GM18520 (cell line): ENCODE data around the gene ADRA1B.

Source experiments
- ATAC-seq: cut with Tn5 transposase; IDR thresholded peaks from one replicate; pipeline ENCODE4 v1.9.1; 2021; ENCODE audit not compliant: unreplicated experiment

ADRA1B gene

DNA sequence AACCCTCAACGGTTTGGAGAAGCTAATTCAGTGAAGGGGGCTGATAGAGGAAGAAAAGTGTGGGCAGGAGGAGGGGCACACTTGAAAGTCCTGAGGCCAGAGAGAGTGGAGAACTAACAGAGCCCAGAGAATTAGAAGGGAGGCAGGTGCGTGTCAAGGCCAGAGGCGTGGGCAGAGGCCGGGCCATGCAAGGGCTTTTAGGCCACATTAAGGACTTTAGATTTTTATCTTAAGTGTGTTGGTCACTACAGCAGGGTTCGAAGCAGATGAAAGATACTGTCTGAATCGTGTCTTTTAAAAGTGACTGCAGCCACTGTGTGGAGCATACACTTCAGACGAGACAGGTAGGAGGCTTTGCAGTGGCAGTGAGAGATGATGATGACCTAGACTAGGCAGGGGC lies 6.7 kb downstream of the ADRA1B start:
- no peak for ATAC-seq

DNA sequence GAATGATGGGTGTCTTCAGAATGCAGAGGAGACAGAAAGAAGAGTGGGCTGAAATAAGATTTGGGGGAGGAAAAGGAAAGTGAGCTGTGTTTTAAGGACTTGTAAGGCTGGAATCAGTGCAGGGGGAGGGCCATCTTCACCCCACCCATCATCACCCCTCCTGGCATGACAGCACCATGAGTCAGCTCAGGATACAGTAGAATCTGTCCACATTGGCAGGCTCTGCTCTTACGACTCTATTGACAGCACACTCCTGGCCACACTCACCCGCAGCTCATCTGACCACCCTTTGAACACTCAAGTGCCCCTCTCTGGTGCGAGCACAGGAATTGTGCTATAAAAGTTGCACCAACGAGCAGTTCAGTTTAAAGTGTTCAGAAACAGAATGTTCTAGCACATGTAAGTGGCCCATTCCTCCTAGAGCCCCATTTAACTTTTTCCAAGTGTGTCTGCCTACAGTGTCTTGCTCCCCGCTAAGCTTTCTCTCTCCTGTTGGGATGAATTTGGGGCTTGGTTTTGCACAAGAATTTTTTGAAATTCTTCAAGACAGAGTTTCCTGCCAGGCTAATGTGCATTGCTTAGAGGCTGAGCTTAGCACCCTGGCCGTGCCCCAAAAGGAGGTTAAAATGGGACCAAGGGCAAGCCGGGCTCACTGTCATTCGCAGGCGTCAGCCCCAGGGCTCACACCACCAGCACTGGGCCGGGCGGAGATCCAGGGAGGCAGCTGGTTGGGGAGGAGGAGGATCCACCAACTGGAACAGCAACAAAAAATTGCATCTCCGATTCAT lies 12.0 kb downstream of the ADRA1B start:
- ATAC-seq, result no peak

DNA sequence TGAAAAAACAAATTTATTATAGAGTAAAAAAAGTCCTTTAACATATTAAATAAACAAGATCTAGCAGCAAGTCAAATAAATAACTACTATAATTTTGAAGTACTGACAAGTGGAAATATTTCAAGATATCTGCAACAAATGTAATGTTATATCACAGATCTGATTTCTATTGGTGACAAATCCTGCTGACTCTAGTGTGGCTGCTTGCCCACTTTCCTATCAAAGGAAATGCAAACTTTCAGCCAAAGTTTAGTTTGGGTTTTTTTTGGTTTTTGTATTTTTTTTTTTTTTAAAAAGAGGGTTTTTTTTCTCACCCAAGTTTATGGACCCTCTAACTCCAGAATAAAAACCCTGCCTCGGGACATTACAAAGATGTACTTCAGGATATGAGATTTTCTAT lies 12.9 kb downstream of the ADRA1B start:
- no peak for ATAC-seq

- ATAC-seq, result no peak
These were observed 17.5 kb downstream of the ADRA1B start for GRCh38 chr5:159933531-159934485.

- no peak for ATAC-seq
These were observed 19.7 kb downstream of the ADRA1B start for GRCh38 chr5:159935946-159936345.

GRCh38 chr5:159936686-159937329 lies 20.5 kb downstream of the ADRA1B start:
- no peak for ATAC-seq

DNA sequence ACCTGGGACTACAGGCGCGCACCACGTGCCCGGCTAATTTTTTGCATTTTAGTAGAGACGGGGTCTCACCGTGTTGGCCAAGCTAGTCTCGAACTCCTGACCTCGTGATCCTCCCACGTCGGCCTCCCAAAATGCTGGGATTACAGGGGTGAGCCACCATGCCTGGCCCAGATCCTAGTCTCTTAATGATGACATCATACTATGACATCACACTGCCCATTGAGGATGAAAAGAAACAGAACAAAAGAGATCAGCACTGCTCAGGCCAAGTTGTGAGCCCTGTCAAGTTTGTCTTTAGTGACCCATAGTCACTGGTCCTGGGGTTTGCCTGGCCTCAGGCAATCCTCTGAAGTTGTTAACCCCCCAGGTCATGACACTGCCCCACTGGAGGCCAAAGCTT lies 21.3 kb downstream of the ADRA1B start:
- no peak for ATAC-seq

- ATAC-seq, result no peak
These were observed 27.0 kb downstream of the ADRA1B start for GRCh38 chr5:159943326-159943725.

- ATAC-seq, result no peak
These were observed 27.8 kb downstream of the ADRA1B start for GRCh38 chr5:159944056-159944600.

DNA sequence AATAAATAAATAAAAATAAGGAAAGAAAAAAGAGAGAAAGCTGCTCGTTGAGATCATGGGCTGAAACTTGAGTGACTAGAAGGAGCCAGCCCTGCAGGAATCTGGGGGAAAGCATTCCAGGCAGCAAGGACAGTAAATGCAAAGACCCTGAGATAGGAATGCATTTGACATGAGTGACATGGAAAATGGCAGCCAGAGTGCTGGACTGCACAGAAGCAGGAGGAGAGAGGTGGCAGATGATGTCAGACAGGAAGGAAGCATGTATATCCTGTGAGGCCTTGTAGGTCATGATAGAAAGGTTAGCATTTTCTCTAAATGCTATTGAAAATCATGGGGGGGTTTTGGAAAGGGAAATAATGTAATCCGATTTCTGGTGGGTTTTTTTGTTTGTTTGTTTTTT lies 29.1 kb downstream of the ADRA1B start:
- ATAC-seq, result no peak

GRCh38 chr5:159947708-159948358 lies 31.6 kb downstream of the ADRA1B start:
- ATAC-seq, result no peak

GRCh38 chr5:159951387-159951786 lies 35.1 kb downstream of the ADRA1B start:
- no peak for ATAC-seq

- ATAC-seq, result no peak
These were observed 35.6 kb downstream of the ADRA1B start for GRCh38 chr5:159951834-159952233.

GRCh38 chr5:159953609-159954008 lies 37.3 kb downstream of the ADRA1B start:
- ATAC-seq, result no peak

- no peak for ATAC-seq
These were observed 38.9 kb downstream of the ADRA1B start for GRCh38 chr5:159955056-159955624.

DNA sequence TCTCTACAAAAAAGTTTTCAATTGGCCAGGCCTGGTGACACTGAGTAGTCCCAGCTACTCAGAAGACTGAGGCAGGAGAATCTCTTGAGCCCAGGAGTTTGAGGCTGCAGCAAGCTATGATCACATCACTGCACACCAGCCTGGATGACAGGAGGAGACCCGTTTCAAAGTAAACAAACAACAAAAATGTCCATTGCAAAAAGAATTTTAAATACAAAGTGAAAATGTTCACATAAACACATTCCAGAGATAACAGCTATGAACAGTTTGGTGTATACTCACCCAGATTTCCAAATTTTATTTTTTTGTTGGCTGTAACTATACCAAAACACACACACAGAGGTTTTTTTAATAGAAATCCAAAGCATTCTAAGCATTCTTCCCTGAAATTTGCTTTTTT lies 39.8 kb downstream of the ADRA1B start:
- no peak for ATAC-seq

DNA sequence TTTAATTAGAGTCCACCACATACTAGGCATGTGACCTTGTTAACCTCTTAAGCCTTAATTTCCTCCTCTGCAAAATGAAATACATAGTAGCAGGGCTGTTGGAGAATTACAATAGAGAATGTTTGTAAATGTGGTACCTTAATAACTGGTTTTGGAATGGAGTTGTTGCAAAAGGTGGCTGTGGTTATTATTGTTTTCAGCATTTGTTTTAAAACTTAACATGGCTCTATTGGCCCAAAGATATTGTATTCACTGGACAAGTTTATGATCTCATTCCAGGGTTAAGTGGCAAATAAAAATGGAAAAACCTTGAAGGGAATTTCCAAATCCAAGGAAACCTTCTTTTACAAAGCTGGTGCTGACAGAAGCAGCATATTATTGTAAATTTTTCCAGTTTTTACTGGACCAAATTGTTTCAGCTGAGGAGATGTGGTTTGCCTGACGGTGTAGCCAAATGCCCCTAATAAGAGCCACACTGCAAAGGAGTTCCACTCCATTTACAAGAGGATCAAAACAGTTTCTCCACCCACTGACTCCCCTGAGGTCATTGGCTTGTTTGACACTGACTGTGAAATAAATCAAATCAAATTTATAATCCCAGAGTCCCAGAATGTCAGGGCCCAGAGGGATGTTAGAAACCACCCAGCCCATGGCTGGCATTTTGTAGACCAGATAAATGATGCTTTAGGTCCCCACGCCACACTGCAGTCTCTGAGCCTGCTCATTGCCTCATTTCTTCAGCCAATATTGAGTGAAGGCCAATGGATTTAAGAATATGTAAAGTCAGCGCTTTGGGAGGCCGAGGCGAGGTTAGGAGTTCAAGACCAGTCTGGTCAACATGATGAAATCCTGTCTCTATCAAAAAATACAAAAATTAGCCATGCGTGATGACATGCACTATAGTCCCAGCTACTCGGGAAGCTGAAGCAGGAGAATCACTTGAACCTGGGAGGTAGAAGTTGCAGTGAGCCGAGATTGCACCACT lies 45.2 kb downstream of the ADRA1B start:
- ATAC-seq, result no peak

GRCh38 chr5:159962214-159962613 lies 45.9 kb downstream of the ADRA1B start:
- ATAC-seq, result no peak

GRCh38 chr5:159963935-159964334 lies 47.7 kb downstream of the ADRA1B start:
- no peak for ATAC-seq
